HepG2 (cell line): ENCODE results near the gene TSLP. TPM values are rescaled to one million over a fixed set of nuclear protein-coding genes. Genes with fewer than 3 reads are reported as not detected.

Source experiments
- ATAC-seq: fragments of 200-7000 bp; cut with Tn5 transposase; 3 replicates; pipeline ENCODE4 v1.9.1; 2020; ENCODE audit warnings: mild to moderate bottlenecking, moderate library complexity
- Bru-seq: library from RNA; stranded (reverse); fragments of 400-500 nt; gene quantifications from one replicate; lab custom pipeline; 2021; lab: Mats Ljungman, UMichigan
- BruChase-seq, 2 experiments: library from RNA; stranded (reverse); fragments of 400-500 nt; gene quantifications; one replicate each; lab custom pipeline; 2021; lab: Mats Ljungman, UMichigan
- BruUV-seq: library from RNA; stranded (reverse); fragments of 400-500 nt; replicated peaks from 2 replicates; lab custom pipeline; 2021; lab: Mats Ljungman, UMichigan
- CTCF ChIA-PET: fragments of 300-600 bp; formaldehyde crosslinking; extraction: SDS; loops from one replicate; lab custom pipeline; 2021; ENCODE audit warnings: low total read pairs, inconsistent platforms, low intra/inter-chr PET ratio; lab: Yijun Ruan, JAX
- POLR2A ChIA-PET: fragments of 350-600 bp; sonication (Branson Sonifier 250); formaldehyde crosslinking; loops from one replicate; lab custom pipeline; 2020; ENCODE audit warnings: antibody characterized with exemption, inconsistent platforms; lab: Yijun Ruan, JAX
- DNase-seq: peaks from one replicate; pipeline ENCODE4 v3.0.0-alpha.2; 2015; ENCODE audit warnings: low spot score
- FAIRE-seq: peaks from 3 replicates; lab custom pipeline; 2011; peaks lifted over from hg19 to GRCh38; lab: Jason Lieb, UNC
- H2AFZ ChIP-seq: one replicate; pipeline ENCODE4 v1.6.1; 2011; ENCODE audit warnings: low read length, inconsistent platforms
- H3K27ac ChIP-seq: fragments of 300-600 bp; 3 replicates; pipeline ENCODE4 v1.8.0; 2011; ENCODE audit warnings: mixed run types, mild to moderate bottlenecking, mixed read lengths, low read length, inconsistent platforms; ENCODE audit not compliant: insufficient read depth; ENCODE audit errors: extremely low read length
- H3K27me3 ChIP-seq, 2 experiments: fragments of 200-600 bp in 1 of 2; 2 replicates in 1 of 2; 3 replicates in 1 of 2; pipeline versions ENCODE4 v1.6.0 to v1.8.0; 2011; ENCODE audit warnings: low read length in 2 of 2, mild to moderate bottlenecking in 2 of 2, moderate library complexity in 2 of 2, inconsistent platforms in 1 of 2; ENCODE audit not compliant: insufficient read depth in 2 of 2, control insufficient read depth in 1 of 2
- H3K36me3 ChIP-seq, 2 experiments: fragments of 200-600 bp in 1 of 2; replicated peaks in 1 of 2; 2 replicates in 1 of 2; 3 replicates in 1 of 2; pipeline versions ENCODE4 v1.5.1 to v1.8.0; 2011; ENCODE audit warnings: low read length in 2 of 2, inconsistent platforms in 1 of 2; ENCODE audit not compliant: insufficient read depth in 2 of 2, control insufficient read depth in 1 of 2
- H3K4me1 ChIP-seq: 2 replicates; pipeline ENCODE4 v1.5.1; 2012; ENCODE audit warnings: low read length, inconsistent platforms; ENCODE audit not compliant: insufficient read depth
- H3K4me2 ChIP-seq: 2 replicates; pipeline ENCODE4 v1.6.0; 2011; ENCODE audit warnings: low read depth, low read length, inconsistent platforms
- H3K4me3 ChIP-seq, 3 experiments: fragments of 200-600 bp in 1 of 3; sonication (generic), shearing (Covaris generic) in 1 of 3; replicated peaks in 1 of 3; 2 replicates each; pipeline ENCODE4 v1.5.1; 2011 to 2016; ENCODE audit warnings: low read length in 3 of 3, inconsistent platforms in 2 of 3, low read depth in 2 of 3, mild to moderate bottlenecking in 2 of 3, control low read depth in 1 of 3, mixed read lengths in 1 of 3; ENCODE audit not compliant: insufficient read depth in 1 of 3
- H3K79me2 ChIP-seq: one replicate; pipeline ENCODE4 v1.6.1; 2011; ENCODE audit warnings: low read length, inconsistent platforms; ENCODE audit not compliant: insufficient read depth
- H3K9ac ChIP-seq: 2 replicates; pipeline ENCODE4 v1.6.0; 2011; ENCODE audit warnings: mild to moderate bottlenecking, low read depth, low read length, inconsistent platforms; ENCODE audit not compliant: insufficient read depth
- H3K9me3 ChIP-seq: 2 replicates; pipeline ENCODE4 v1.5.1; 2012; ENCODE audit warnings: mild to moderate bottlenecking, low read length
- H4K20me1 ChIP-seq: 2 replicates; pipeline ENCODE4 v1.6.0; 2011; ENCODE audit warnings: inconsistent platforms, mild to moderate bottlenecking, low read length, moderate library complexity; ENCODE audit not compliant: insufficient read depth
- IKZF1 ChIP-seq: fragments of 450-650 bp; IDR thresholded peaks from 2 replicates; pipeline ENCODE4 v1.7.1; 2016
- POLR2G ChIP-seq: fragments of 200-400 bp; formaldehyde crosslinking; IDR thresholded peaks from 2 replicates; pipeline ENCODE4 v1.6.1; 2018; ENCODE audit warnings: mild to moderate bottlenecking, low read depth, low read length, moderate library complexity
- PTBP1 ChIP-seq: fragments of 200-400 bp; formaldehyde crosslinking; IDR thresholded peaks from 2 replicates; pipeline ENCODE4 v1.6.1; 2018; ENCODE audit warnings: low read length, low read depth; ENCODE audit not compliant: poor library complexity, severe bottlenecking
- SPEN ChIP-seq: sonication (generic); formaldehyde crosslinking; IDR thresholded peaks from 2 replicates; pipeline ENCODE4 v1.5.1; 2020; ENCODE audit warnings: low read depth, mild to moderate bottlenecking, missing genetic modification reagents
- SYNCRIP ChIP-seq: fragments of 200-400 bp; formaldehyde crosslinking; IDR thresholded peaks from 2 replicates; pipeline ENCODE4 v1.6.1; 2018; ENCODE audit warnings: mild to moderate bottlenecking, low read depth, low read length; ENCODE audit not compliant: insufficient read depth
- TAF1 ChIP-seq: sonication (generic); formaldehyde crosslinking; IDR thresholded peaks from 2 replicates; pipeline ENCODE4 v1.4.0; 2020; ENCODE audit warnings: missing genetic modification reagents
- ZNF354B ChIP-seq: sonication (generic); formaldehyde crosslinking; IDR thresholded peaks from 2 replicates; pipeline ENCODE4 v1.8.0; 2022; ENCODE audit warnings: mild to moderate bottlenecking, missing genetic modification reagents
- ZNF549 ChIP-seq: sonication (generic); formaldehyde crosslinking; IDR thresholded peaks from 2 replicates; pipeline ENCODE4 v1.5.0; 2020; ENCODE audit warnings: missing genetic modification reagents
- ZNF788 ChIP-seq: sonication (generic); formaldehyde crosslinking; IDR thresholded peaks from 2 replicates; pipeline ENCODE4 v1.5.0; 2020; ENCODE audit warnings: mild to moderate bottlenecking, missing genetic modification reagents, borderline replicate concordance
- WGBS: methylation state at CpG from one replicate; pipeline ENCODE4 v1.1.6; 2017; ENCODE audit warnings: low lambda C conversion rate; 5-methylcytosine and 5-hydroxymethylcytosine counted together
- in situ Hi-C: cut with HindIII; loops from 2 replicates; pipeline ENCODE4 v1.10.0; 2017; ENCODE audit warnings: low pct_unique_long_range_greater_than_20kb; ENCODE audit not compliant: extremely low pct_ligation_motif_present
- intact Hi-C: fragments of 100-400 bp; cut with micrococcal nuclease; formaldehyde crosslinking; loops from one replicate; pipeline ENCODE4 v1.10.0; 2022; ENCODE audit not compliant: unreplicated experiment
- long read RNA-seq, 2 experiments: library from RNA in 1 of 2; library from polyadenylated mRNA in 1 of 2; stranded (forward) in 1 of 2; unstranded in 1 of 2; transcript quantifications; one replicate each; pipeline ENCODE4 v2.0.0, GENCODE V29; 2019 to 2022
- polyA minus RNA-seq, 3 experiments: library from RNA; depleted of rRNA, polyadenylated mRNA; stranded (reverse); fragments of >200 nt; gene quantifications; 2 replicates each; pipeline ENCODE4 v1.2.3, GENCODE V29; 2011; ENCODE audit warnings: low replicate concordance in 1 of 3
- polyA plus RNA-seq, 8 experiments: library from polyadenylated mRNA; depleted of rRNA in 3 of 8; stranded (reverse) in 7 of 8; unstranded in 1 of 8; fragments of >200 nt; fragmentation: Illumina TruSeq in 4 of 8; extraction: Trizol in 4 of 8; gene quantifications; 2 replicates each; pipeline versions ENCODE4 v1.2.1 to v1.2.3, GENCODE V29; 2011 to 2016; ENCODE audit warnings: low read depth in 4 of 8, missing spikeins in 1 of 8, mixed read lengths in 1 of 8; ENCODE audit not compliant: insufficient read depth in 1 of 8
- total RNA-seq, 5 experiments: library from RNA; depleted of rRNA; stranded (reverse); fragments of >200 nt; fragmentation: Illumina TruSeq; extraction: Trizol; gene quantifications; 2 replicates each; pipeline ENCODE4 v1.2.3, GENCODE V29; 2016; ENCODE audit warnings: low read depth in 1 of 5
- TF ChIP-seq, protein P1 (sequence below): IDR thresholded peaks from 2 replicates; pipeline ENCODE4 v1.6.1; 2016; ENCODE audit warnings: low read depth
- TF ChIP-seq, protein P2 (sequence below): sonication (generic); formaldehyde crosslinking; IDR thresholded peaks from 2 replicates; pipeline ENCODE4 v1.4.0; 2020; ENCODE audit warnings: missing genetic modification reagents, borderline replicate concordance
- TF ChIP-seq, protein P3 (sequence below): sonication (generic); formaldehyde crosslinking; IDR thresholded peaks from 2 replicates; pipeline ENCODE4 v1.4.0; 2020; ENCODE audit warnings: missing genetic modification reagents

The TSLP gene
- total RNA-seq (2016; rRNA removed; fragmentation: Illumina TruSeq; extraction: Trizol) = not detected in 2 replicates
- not detected in 2 replicates for total RNA-seq (2016; cell fraction: cytosol; rRNA removed; fragmentation: Illumina TruSeq; extraction: Trizol; ENCODE audit: low read depth)
- not detected in 2 replicates for total RNA-seq (2016; cell fraction: insoluble cytoplasmic fraction; rRNA removed; fragmentation: Illumina TruSeq; extraction: Trizol)
- not detected in 2 replicates for total RNA-seq (2016; cell fraction: membrane; rRNA removed; fragmentation: Illumina TruSeq; extraction: Trizol)
- total RNA-seq (2016; cell fraction: nucleus; rRNA removed; fragmentation: Illumina TruSeq; extraction: Trizol) = not detected in 2 replicates
- not detected in 2 replicates for polyA plus RNA-seq (2011; rRNA removed)
- not detected in 2 replicates for polyA plus RNA-seq (2011; cell fraction: cytosol; rRNA removed)
- not detected in 2 replicates for polyA plus RNA-seq (2011; cell fraction: nucleus; rRNA removed)
- polyA plus RNA-seq (2012) = not detected in 2 replicates
- not detected in 2 replicates for polyA plus RNA-seq (2016; cell fraction: cytosol; fragmentation: Illumina TruSeq; extraction: Trizol; ENCODE audit: low read depth)
- polyA plus RNA-seq (2016; cell fraction: insoluble cytoplasmic fraction; fragmentation: Illumina TruSeq; extraction: Trizol; ENCODE audit: low read depth) = not detected in 2 replicates
- polyA plus RNA-seq (2016; cell fraction: membrane; fragmentation: Illumina TruSeq; extraction: Trizol; ENCODE audit: low read depth) = not detected in 2 replicates
- not detected in 2 replicates for polyA plus RNA-seq (2016; cell fraction: nucleus; fragmentation: Illumina TruSeq; extraction: Trizol; ENCODE audit: insufficient read depth, low read depth)
- polyA minus RNA-seq (2011; rRNA and poly(A)+ RNA removed; ENCODE audit: low replicate concordance) = 0.44 TPM in 1 of 2 replicates, not detected in the other
- not detected in 2 replicates for polyA minus RNA-seq (2011; cell fraction: cytosol; rRNA and poly(A)+ RNA removed)
- polyA minus RNA-seq (2011; cell fraction: nucleus; rRNA and poly(A)+ RNA removed) = not detected in 2 replicates
- percentile 9 among the genes with signal in this experiment for Bru-seq, nascent RNA
- not detected for BruChase-seq, experiment 1, labeled RNA remaining after a 6-hour chase
- not detected for BruChase-seq, experiment 2, labeled RNA remaining after a 2-hour chase
- long read RNA-seq, experiment 1, partial matches to known transcripts = 0 of 1 reads
- long read RNA-seq, experiment 1, other reads (novel, unspliced or antisense) = 0 of 1 reads
- long read RNA-seq, experiment 2 = 0 reads

DNA sequence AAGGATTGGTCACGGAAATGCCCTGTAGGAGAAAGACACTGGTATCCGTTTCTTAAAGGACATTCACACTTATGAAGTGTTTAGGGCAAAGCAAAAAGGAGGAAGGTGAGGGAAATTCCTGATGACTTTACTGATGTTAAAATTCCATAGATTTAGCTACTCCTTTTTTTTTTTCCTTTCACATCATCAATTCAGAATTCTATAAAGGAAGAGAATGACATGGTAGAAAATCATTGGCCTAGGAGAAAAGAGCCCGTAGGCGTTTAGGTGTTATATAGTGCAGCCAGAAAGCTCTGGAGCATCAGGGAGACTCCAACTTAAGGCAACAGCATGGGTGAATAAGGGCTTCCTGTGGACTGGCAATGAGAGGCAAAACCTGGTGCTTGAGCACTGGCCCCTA lies at the start of gene TSLP:
Gene TSLP (plus strand): TSS at position 301 of the 400 bp plus-strand sequence. CDS start 178 bp downstream, outside the sequence.
- 20% methylated on average over 4 of the region's 4 CpGs for WGBS
- intact Hi-C loops (no loop called here), in situ Hi-C loops (no loop called here)
- Histone ChIP-seq H3K4me3 (no peak within 1 kb of the TSS), H3K9ac (no peak within 1 kb of the TSS), H3K9me3 (no peaks in the 10 kb centered on the region), H4K20me1 (no peaks in the 10 kb centered on the region), H3K27me3 (peaks cover 0 to 50% of the 10 kb centered on the region in 2 experiments; a peak in 4 of 5 replicates), H3K4me1 (peaks cover 18% of the 10 kb centered on the region), H3K79me2 (no peaks in the 10 kb centered on the region), H3K27ac (no peak within 1 kb of the TSS), H3K4me2 (peak within 1 kb of the TSS; percentile 15; the same call in 1 of the 2 replicates), H3K36me3 (no peaks in the 10 kb centered on the region), H2AFZ (no peak within 1 kb of the TSS)
- no peak for DNase-seq
- no peak for ATAC-seq
- CTCF ChIA-PET = no interaction called here
- POLR2A ChIA-PET = no interaction called here
- no TSS peak for BruUV-seq
- no peak for FAIRE-seq
- TF ChIP-seq TAF1 (CRISPR knock-in tag) (no peak), IKZF1 (no peak), SYNCRIP (no peak), SPEN (no peak), POLR2G (no peak), ZNF788 (no peak), ZNF549 (CRISPR knock-in tag) (no peak), PTBP1 (no peak), ZNF354B (no peak)
- TF ChIP-seq, protein P1, sequence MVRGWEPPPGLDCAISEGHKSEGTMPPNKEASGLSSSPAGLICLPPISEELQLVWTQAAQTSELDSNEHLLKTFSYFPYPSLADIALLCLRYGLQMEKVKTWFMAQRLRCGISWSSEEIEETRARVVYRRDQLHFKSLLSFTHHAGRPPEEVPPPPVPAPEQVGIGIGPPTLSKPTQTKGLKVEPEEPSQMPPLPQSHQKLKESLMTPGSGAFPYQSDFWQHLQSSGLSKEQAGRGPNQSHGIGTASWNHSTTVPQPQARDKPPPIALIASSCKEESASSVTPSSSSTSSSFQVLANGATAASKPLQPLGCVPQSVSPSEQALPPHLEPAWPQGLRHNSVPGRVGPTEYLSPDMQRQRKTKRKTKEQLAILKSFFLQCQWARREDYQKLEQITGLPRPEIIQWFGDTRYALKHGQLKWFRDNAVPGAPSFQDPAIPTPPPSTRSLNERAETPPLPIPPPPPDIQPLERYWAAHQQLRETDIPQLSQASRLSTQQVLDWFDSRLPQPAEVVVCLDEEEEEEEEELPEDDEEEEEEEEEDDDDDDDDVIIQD (CRISPR knock-in tag) = no peak
- TF ChIP-seq, protein P2, sequence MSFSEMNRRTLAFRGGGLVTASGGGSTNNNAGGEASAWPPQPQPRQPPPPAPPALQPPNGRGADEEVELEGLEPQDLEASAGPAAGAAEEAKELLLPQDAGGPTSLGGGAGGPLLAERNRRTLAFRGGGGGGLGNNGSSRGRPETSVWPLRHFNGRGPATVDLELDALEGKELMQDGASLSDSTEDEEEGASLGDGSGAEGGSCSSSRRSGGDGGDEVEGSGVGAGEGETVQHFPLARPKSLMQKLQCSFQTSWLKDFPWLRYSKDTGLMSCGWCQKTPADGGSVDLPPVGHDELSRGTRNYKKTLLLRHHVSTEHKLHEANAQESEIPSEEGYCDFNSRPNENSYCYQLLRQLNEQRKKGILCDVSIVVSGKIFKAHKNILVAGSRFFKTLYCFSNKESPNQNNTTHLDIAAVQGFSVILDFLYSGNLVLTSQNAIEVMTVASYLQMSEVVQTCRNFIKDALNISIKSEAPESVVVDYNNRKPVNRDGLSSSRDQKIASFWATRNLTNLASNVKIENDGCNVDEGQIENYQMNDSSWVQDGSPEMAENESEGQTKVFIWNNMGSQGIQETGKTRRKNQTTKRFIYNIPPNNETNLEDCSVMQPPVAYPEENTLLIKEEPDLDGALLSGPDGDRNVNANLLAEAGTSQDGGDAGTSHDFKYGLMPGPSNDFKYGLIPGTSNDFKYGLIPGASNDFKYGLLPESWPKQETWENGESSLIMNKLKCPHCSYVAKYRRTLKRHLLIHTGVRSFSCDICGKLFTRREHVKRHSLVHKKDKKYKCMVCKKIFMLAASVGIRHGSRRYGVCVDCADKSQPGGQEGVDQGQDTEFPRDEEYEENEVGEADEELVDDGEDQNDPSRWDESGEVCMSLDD (CRISPR knock-in tag) = no peak
- TF ChIP-seq, protein P3, sequence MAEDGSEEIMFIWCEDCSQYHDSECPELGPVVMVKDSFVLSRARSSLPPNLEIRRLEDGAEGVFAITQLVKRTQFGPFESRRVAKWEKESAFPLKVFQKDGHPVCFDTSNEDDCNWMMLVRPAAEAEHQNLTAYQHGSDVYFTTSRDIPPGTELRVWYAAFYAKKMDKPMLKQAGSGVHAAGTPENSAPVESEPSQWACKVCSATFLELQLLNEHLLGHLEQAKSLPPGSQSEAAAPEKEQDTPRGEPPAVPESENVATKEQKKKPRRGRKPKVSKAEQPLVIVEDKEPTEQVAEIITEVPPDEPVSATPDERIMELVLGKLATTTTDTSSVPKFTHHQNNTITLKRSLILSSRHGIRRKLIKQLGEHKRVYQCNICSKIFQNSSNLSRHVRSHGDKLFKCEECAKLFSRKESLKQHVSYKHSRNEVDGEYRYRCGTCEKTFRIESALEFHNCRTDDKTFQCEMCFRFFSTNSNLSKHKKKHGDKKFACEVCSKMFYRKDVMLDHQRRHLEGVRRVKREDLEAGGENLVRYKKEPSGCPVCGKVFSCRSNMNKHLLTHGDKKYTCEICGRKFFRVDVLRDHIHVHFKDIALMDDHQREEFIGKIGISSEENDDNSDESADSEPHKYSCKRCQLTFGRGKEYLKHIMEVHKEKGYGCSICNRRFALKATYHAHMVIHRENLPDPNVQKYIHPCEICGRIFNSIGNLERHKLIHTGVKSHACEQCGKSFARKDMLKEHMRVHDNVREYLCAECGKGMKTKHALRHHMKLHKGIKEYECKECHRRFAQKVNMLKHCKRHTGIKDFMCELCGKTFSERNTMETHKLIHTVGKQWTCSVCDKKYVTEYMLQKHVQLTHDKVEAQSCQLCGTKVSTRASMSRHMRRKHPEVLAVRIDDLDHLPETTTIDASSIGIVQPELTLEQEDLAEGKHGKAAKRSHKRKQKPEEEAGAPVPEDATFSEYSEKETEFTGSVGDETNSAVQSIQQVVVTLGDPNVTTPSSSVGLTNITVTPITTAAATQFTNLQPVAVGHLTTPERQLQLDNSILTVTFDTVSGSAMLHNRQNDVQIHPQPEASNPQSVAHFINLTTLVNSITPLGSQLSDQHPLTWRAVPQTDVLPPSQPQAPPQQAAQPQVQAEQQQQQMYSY = no peak
